NCI-H82 treated with DMSO at 0.1 percent for 48 hours (cell line): ENCODE data around the gene MINDY4.

Experiments
- DNase-seq: peaks from one replicate; lab custom pipeline; 2025; ENCODE audit not compliant: unreplicated experiment; lab: John Stamatoyannopoulos, UW

MINDY4 gene

GRCh38 chr7:30926313-30926712 is 155.1 kb downstream of the MINDY4 start:
- no peak for DNase-seq

- DNase-seq: no peak
Observed at GRCh38 chr7:30927040-30927439, 155.8 kb downstream of the MINDY4 start.

- DNase-seq: no peak
Observed at GRCh38 chr7:30927559-30927958, 156.3 kb downstream of the MINDY4 start.

- DNase-seq: no peak
Observed at GRCh38 chr7:30928254-30928872, 157.1 kb downstream of the MINDY4 start.

GRCh38 chr7:30929686-30930085 is 158.5 kb downstream of the MINDY4 start:
- no peak for DNase-seq

GRCh38 chr7:30930621-30931020 is 159.4 kb downstream of the MINDY4 start:
- DNase-seq: no peak

- no peak for DNase-seq
Observed at GRCh38 chr7:30931161-30931928, 160.1 kb downstream of the MINDY4 start.

- no peak for DNase-seq
Observed at GRCh38 chr7:30931929-30932540, 160.8 kb downstream of the MINDY4 start.

GRCh38 chr7:30932562-30932961 is 161.3 kb downstream of the MINDY4 start:
- DNase-seq: no peak

- peak; percentile 4 for DNase-seq
Observed at GRCh38 chr7:30933124-30933974, 162.1 kb downstream of the MINDY4 start.

GRCh38 chr7:30934225-30934624 is 163.0 kb downstream of the MINDY4 start:
- no peak for DNase-seq

GRCh38 chr7:30934732-30935568 is 163.7 kb downstream of the MINDY4 start:
- peak; percentile 4 for DNase-seq

GRCh38 chr7:30935569-30935877 is 164.3 kb downstream of the MINDY4 start:
- no peak for DNase-seq

- no peak for DNase-seq
Observed at GRCh38 chr7:30936650-30937245, 165.5 kb downstream of the MINDY4 start.

- no peak for DNase-seq
Observed at GRCh38 chr7:30937416-30937815, 166.2 kb downstream of the MINDY4 start.

GRCh38 chr7:30938435-30939316 is 167.5 kb downstream of the MINDY4 start:
- DNase-seq: peak; percentile 85

GRCh38 chr7:30941582-30942323 is 170.5 kb downstream of the MINDY4 start:
- no peak for DNase-seq
